SK-N-DZ (cell line): ENCODE results near the gene CYP2C8.

Experiments
- small RNA-seq, 2 experiments: library from RNA; depleted of rRNA; stranded (forward); fragments of <200 nt; gene quantifications; one replicate each; pipeline ENCODE3, GENCODE V24; 2014

The CYP2C8 gene

Small RNA genes lying within 50 kb of the gene (small RNA-seq; reads per million reads assigned to genes)
- gene CYP2C60P, result 0 reads per million in 2 experiments
